Measurements from ENCODE around the gene SPDYE3.
"Not testable (repeated sequence)": the region's sequence is repeated elsewhere in the genome, so short reads cannot be mapped to it uniquely, and the experiment has no call there.

GRCh38 chr7:100282069-100282608 lies 25.4 kb upstream of the SPDYE3 start:
- not testable (repeated sequence) for TF ChIP-seq CTCF (IDR thresholded peaks at IDR 0.05; ENCODE audit: low read depth, low read length); POLR2A (IDR thresholded peaks at IDR 0.05; ENCODE audit: extremely low read depth, insufficient read length)

Data from NB4 (cell line).